Neutrophil (primary cell): ENCODE measurements around the gene VTCN1.
"Not testable (repeated sequence)": the region's sequence is repeated elsewhere in the genome, so short reads cannot be mapped to it uniquely, and the experiment has no call there.

Source experiments
- H3K27ac ChIP-seq: fragments of 200-600 bp; sonication (generic); 2 replicates; pipeline ENCODE4 v1.5.1; 2016; ENCODE audit warnings: mild to moderate bottlenecking, moderate library complexity
- H3K27me3 ChIP-seq: fragments of 200-600 bp; sonication (generic); 2 replicates; pipeline ENCODE4 v1.6.0; 2016; ENCODE audit warnings: mild to moderate bottlenecking
- H3K36me3 ChIP-seq: fragments of 200-600 bp; sonication (generic); 2 replicates; pipeline ENCODE4 v1.5.1; 2017
- H3K4me1 ChIP-seq, 2 experiments: fragments of 200-600 bp in 1 of 2; sonication (generic) in 1 of 2; 1 replicate in 1 of 2; 2 replicates in 1 of 2; pipeline versions ENCODE4 v1.5.1 to v1.6.1; 2013 to 2016; ENCODE audit warnings: low read depth in 1 of 2, low read length in 1 of 2, mild to moderate bottlenecking in 1 of 2, moderate library complexity in 1 of 2; ENCODE audit not compliant: control insufficient read depth in 1 of 2, insufficient read depth in 1 of 2
- H3K4me3 ChIP-seq, 2 experiments: fragments of 200-600 bp in 1 of 2; sonication (generic) in 1 of 2; 1 replicate in 1 of 2; 2 replicates in 1 of 2; pipeline ENCODE4 v1.5.1; 2013 to 2016; ENCODE audit warnings: low read depth in 1 of 2, low read length in 1 of 2, mild to moderate bottlenecking in 1 of 2, moderate library complexity in 1 of 2
- H3K9me3 ChIP-seq: fragments of 200-600 bp; sonication (generic); 2 replicates; pipeline ENCODE4 v1.5.1; 2016
- CTCF ChIP-seq: fragments of 200-600 bp; sonication (generic); IDR thresholded peaks from 2 replicates; pipeline ENCODE4 v1.5.1; 2016; ENCODE audit warnings: antibody characterized with exemption

VTCN1 gene

GRCh38 chr1:117161887-117162286 is 48.8 kb downstream of the VTCN1 start:
- H3K9me3 ChIP-seq, result no peaks in the 10 kb centered on the region
- H3K27me3 ChIP-seq, result no peaks in the 10 kb centered on the region
- H3K4me1 ChIP-seq, result no peaks in the 10 kb centered on the region
- H3K27ac ChIP-seq, result no peak overlapping the region
- TF ChIP-seq CTCF, result no peak
- H3K4me3 ChIP-seq, result no peak overlapping the region
- no peaks in the 10 kb centered on the region for H3K36me3 ChIP-seq

- not testable (repeated sequence) for H3K27ac ChIP-seq
Observed at GRCh38 chr1:117151305-117151704, 59.4 kb downstream of the VTCN1 start.

GRCh38 chr1:117150316-117150715 is 60.4 kb downstream of the VTCN1 start:
- no peak overlapping the region for H3K4me3 ChIP-seq
- no peaks in the 10 kb centered on the region for H3K36me3 ChIP-seq
- no peak for TF ChIP-seq CTCF
- peaks cover 8% of the 10 kb centered on the region for H3K27me3 ChIP-seq
- no peaks in the 10 kb centered on the region for H3K9me3 ChIP-seq
- H3K27ac ChIP-seq, result no peak overlapping the region
- H3K4me1 ChIP-seq, result no peaks in the 10 kb centered on the region

More at GRCh38 chr1:117151305-117151704, 59.4 kb downstream of the VTCN1 start:
- H3K27me3 ChIP-seq, H3K36me3 ChIP-seq, H3K9me3 ChIP-seq, H3K4me3 ChIP-seq, H3K4me1 ChIP-seq: not testable (repeated sequence)

GRCh38 chr1:117147856-117148588 is 62.7 kb downstream of the VTCN1 start:
- Histone ChIP-seq H3K27me3 (peaks cover 8% of the 10 kb centered on the region), H3K27ac (no peak overlapping the region), H3K4me1 (no peaks in the 10 kb centered on the region), H3K36me3 (no peaks in the 10 kb centered on the region), H3K4me3 (no peak overlapping the region), H3K9me3 (no peaks in the 10 kb centered on the region)
- TF ChIP-seq CTCF, result no peak

GRCh38 chr1:117147341-117147831 is 63.3 kb downstream of the VTCN1 start:
- peaks cover 8% of the 10 kb centered on the region for H3K27me3 ChIP-seq
- no peaks in the 10 kb centered on the region for H3K9me3 ChIP-seq
- H3K36me3 ChIP-seq, result no peaks in the 10 kb centered on the region
- H3K27ac ChIP-seq, result no peak overlapping the region
- H3K4me1 ChIP-seq, result no peaks in the 10 kb centered on the region
- no peak for TF ChIP-seq CTCF
- no peak overlapping the region for H3K4me3 ChIP-seq

- Histone ChIP-seq H3K9me3 (no peaks in the 10 kb centered on the region), H3K4me1 (no peaks in the 10 kb centered on the region), H3K4me3 (no peak overlapping the region), H3K36me3 (no peaks in the 10 kb centered on the region), H3K27ac (no peak overlapping the region), H3K27me3 (peaks cover 8% of the 10 kb centered on the region)
- TF ChIP-seq CTCF, result no peak
Observed at GRCh38 chr1:117146575-117147340, 64.0 kb downstream of the VTCN1 start.
